Measurements from ENCODE around the gene ISLR. TPM values are rescaled to one million over a fixed set of nuclear protein-coding genes. Genes with fewer than 3 reads are reported as not detected.

Gene ISLR
- total RNA-seq, 8 experiments from 2014 or later = 0.54 to 278 (median 1.5) TPM

- WGBS, 10 experiments = 0 to 100% (median 94%) methylated on average over 1 to 3 of the region's 3 CpGs; no CpG with 5 or more reads in 5 of the 10 experiments
- Histone ChIP-seq H3K27ac (no peak overlapping the region), H3K4me3 (no peak overlapping the region), H3K4me1 (replicated peaks in 1 of 2) (peaks cover 61 to 66% of the 10 kb centered on the region in 2 donors)
- ATAC-seq (replicated peaks in 6 of 8) = no peak
- in situ Hi-C loops (cut with MboI; ENCODE audit: low pct_unique_long_range_greater_than_20kb in 2 of 9, low sequenced_read_pairs in 9 of 9, unreplicated experiment in 9 of 9) = no loop called here
Observed at GRCh38 chr15:74216949-74217348, 43.4 kb downstream of the ISLR start.

GRCh38 chr15:74217907-74218885 lies 44.7 kb downstream of the ISLR start:
- no peak overlapping the region for H3K27ac ChIP-seq
- WGBS, 10 experiments = 73 to 100% (median 80%) methylated on average over 1 to 7 of the region's 16 CpGs; no CpG with 5 or more reads in 5 of the 10 experiments
- H3K4me3 ChIP-seq = no peak overlapping the region
- no peak for ATAC-seq (replicated peaks in 6 of 8)
- peaks cover 67 to 70% of the 10 kb centered on the region in 2 donors for H3K4me1 ChIP-seq (replicated peaks in 1 of 2)
- in situ Hi-C loops (cut with MboI; ENCODE audit: low pct_unique_long_range_greater_than_20kb in 2 of 9, low sequenced_read_pairs in 9 of 9, unreplicated experiment in 9 of 9) = no loop called here

- WGBS, 10 experiments = 4 to 90% (median 20%) methylated on average over 2 to 7 of the region's 11 CpGs; no CpG with 5 or more reads in 3 of the 10 experiments
- ATAC-seq (replicated peaks in 6 of 8) = peak in 2 of 8 experiments; percentile 5 to 17
- Histone ChIP-seq H3K4me1 (replicated peaks in 1 of 2) (peaks cover 66 to 70% of the 10 kb centered on the region in 2 donors), H3K4me3 (no peak overlapping the region), H3K27ac (peak overlapping the region; percentile 89 to 94)
- in situ Hi-C loops (cut with MboI; ENCODE audit: low pct_unique_long_range_greater_than_20kb in 2 of 9, low sequenced_read_pairs in 9 of 9, unreplicated experiment in 9 of 9) = no loop called here
Observed at GRCh38 chr15:74220475-74221248, 47.2 kb downstream of the ISLR start.

- H3K4me3 ChIP-seq = no peak overlapping the region
- H3K4me1 ChIP-seq (replicated peaks in 1 of 2) = peaks cover 61 to 65% of the 10 kb centered on the region in 2 donors
- H3K27ac ChIP-seq = peak overlapping the region; percentile 89 to 94
- WGBS, 10 experiments = 0 to 33% (median 20%) methylated on average over 1 to 2 of the region's 12 CpGs; no CpG with 5 or more reads in 5 of the 10 experiments
- peak in 5 of 8 experiments; percentile 3 to 47 (median 17) for ATAC-seq (replicated peaks in 6 of 8)
- in situ Hi-C loops (cut with MboI; ENCODE audit: low pct_unique_long_range_greater_than_20kb in 2 of 9, low sequenced_read_pairs in 9 of 9, unreplicated experiment in 9 of 9) = no loop called here
Observed at GRCh38 chr15:74221399-74222239, 48.1 kb downstream of the ISLR start.

GRCh38 chr15:74222240-74223119 lies 49.0 kb downstream of the ISLR start:
- peak in 6 of 8 experiments; percentile 22 to 45 (median 38) for ATAC-seq (replicated peaks in 6 of 8)
- in situ Hi-C loops (cut with MboI; ENCODE audit: low pct_unique_long_range_greater_than_20kb in 2 of 9, low sequenced_read_pairs in 9 of 9, unreplicated experiment in 9 of 9) = no loop called here
- H3K4me3 ChIP-seq = no peak overlapping the region
- peaks cover 61 to 65% of the 10 kb centered on the region in 2 donors for H3K4me1 ChIP-seq (replicated peaks in 1 of 2)
- peak overlapping the region; percentile 89 to 94 for H3K27ac ChIP-seq
- 10 to 89% (median 27%) methylated on average over 1 to 10 of the region's 25 CpGs for WGBS, 10 experiments

- H3K4me1 ChIP-seq (replicated peaks in 1 of 2) = peaks cover 80 to 81% of the 10 kb centered on the region in 2 donors
Observed at GRCh38 chr15:74225928-74226327, 52.4 kb downstream of the ISLR start.

More at GRCh38 chr15:74225928-74226327, 52.4 kb downstream of the ISLR start:
- H3K27ac ChIP-seq = peak overlapping the region in 1 of 2 donors; percentile 94
- in situ Hi-C loops (cut with MboI; ENCODE audit: low pct_unique_long_range_greater_than_20kb in 2 of 9, low sequenced_read_pairs in 9 of 9, unreplicated experiment in 9 of 9) = no loop called here
- no peak for ATAC-seq (replicated peaks in 6 of 8)
- WGBS, 10 experiments = 29 to 89% (median 59%) methylated on average over 1 to 2 of the region's 5 CpGs; no CpG with 5 or more reads in 6 of the 10 experiments
- no peak overlapping the region for H3K4me3 ChIP-seq

Other genes with a start within 250 kb of the ISLR start
- 10 to 100 TPM in 6 of 8 experiments, 1 to 10 TPM in 2; 4.9 to 35.4 (median 15.0) TPM for gene LOXL1, start 247.2 kb upstream of the ISLR start, total RNA-seq
- gene STOML1, start 181.4 kb upstream of the ISLR start, total RNA-seq = 10 to 100 TPM in 6 of 8 experiments, 1 to 10 TPM in 2; 7.7 to 31.4 (median 18.2) TPM
- gene PML, start 179.0 kb upstream of the ISLR start, total RNA-seq = 10 to 100 TPM in 5 of 8 experiments, 1 to 10 TPM in 3; 7.2 to 37.8 (median 12.6) TPM
- 1 to 10 TPM in 2 of 8 experiments, under 1 TPM in 6; 0.14 to 5.1 (median 0.42) TPM for gene GOLGA6A, start 91.2 kb upstream of the ISLR start, total RNA-seq
- 100 to 1,000 TPM in 2 of 8 experiments, 10 to 100 TPM in 3, 1 to 10 TPM in 1, under 1 TPM in 2; 0.22 to 130 (median 37.9) TPM for gene ISLR2, start 43.1 kb upstream of the ISLR start, total RNA-seq
- gene STRA6, start 29.1 kb downstream of the ISLR start, total RNA-seq = 10 to 100 TPM in 6 of 8 experiments, 1 to 10 TPM in 2; 1.7 to 53.9 (median 14.3) TPM
- 10 to 100 TPM in 2 of 8 experiments, 1 to 10 TPM in 4, under 1 TPM in 2; 0.66 to 18.3 (median 6.2) TPM for gene CCDC33, start 62.6 kb downstream of the ISLR start, total RNA-seq
- 1 to 10 TPM in 4 of 8 experiments, under 1 TPM in 1, not detected in 3; 0.46 to 3.1 (median 2.3) TPM for gene CYP11A1, start 193.9 kb downstream of the ISLR start, total RNA-seq